HepG2 (cell line): ENCODE measurements around the gene SYNPO. TPM values are rescaled to one million over a fixed set of nuclear protein-coding genes. Genes with fewer than 3 reads are reported as not detected.

ENCODE experiments used
- AHR ChIP-seq: IDR thresholded peaks from 2 replicates; pipeline ENCODE4 v1.6.1; 2018; ENCODE audit warnings: missing genetic modification reagents, missing compliant biosample characterization
- ARID5B ChIP-seq: IDR thresholded peaks from 2 replicates; pipeline ENCODE4 v1.4.0; 2020; ENCODE audit warnings: mild to moderate bottlenecking, missing genetic modification reagents
- ATF5 ChIP-seq: sonication (generic); formaldehyde crosslinking; IDR thresholded peaks from 2 replicates; pipeline ENCODE4 v1.4.0; 2020; ENCODE audit warnings: mild to moderate bottlenecking, low read depth, missing genetic modification reagents
- CBX2 ChIP-seq, 2 experiments: fragments of 200-600 bp in 1 of 2; sonication (generic); formaldehyde crosslinking in 1 of 2; IDR thresholded peaks; 2 replicates each; pipeline versions ENCODE4 v1.7.0 to v1.8.1; 2018 to 2022; ENCODE audit warnings: low read depth in 2 of 2, low read length in 1 of 2, mild to moderate bottlenecking in 1 of 2, missing genetic modification reagents in 1 of 2
- FOXK1 ChIP-seq: sonication (generic); formaldehyde crosslinking; IDR thresholded peaks from 2 replicates; pipeline ENCODE4 v1.4.0; 2020; ENCODE audit warnings: low read depth, missing genetic modification reagents, borderline replicate concordance
- FOXK2 ChIP-seq: fragments of 450-650 bp; IDR thresholded peaks from 2 replicates; pipeline ENCODE4 v1.6.1; 2016
- HOXD1 ChIP-seq: sonication (generic); formaldehyde crosslinking; IDR thresholded peaks from 2 replicates; pipeline ENCODE4 v1.5.0; 2020; ENCODE audit warnings: missing genetic modification reagents
- MED8 ChIP-seq: sonication (generic); formaldehyde crosslinking; IDR thresholded peaks from 2 replicates; pipeline ENCODE4 v1.8.1; 2023; ENCODE audit warnings: mild to moderate bottlenecking, missing genetic modification reagents; ENCODE audit not compliant: insufficient replicate concordance
- NR2F2 ChIP-seq: IDR thresholded peaks from 2 replicates; pipeline ENCODE4 v1.6.1; 2012; ENCODE audit warnings: low read depth, inconsistent platforms, borderline replicate concordance
- REXO4 ChIP-seq: sonication (generic); formaldehyde crosslinking; IDR thresholded peaks from 2 replicates; pipeline ENCODE4 v1.8.0; 2022; ENCODE audit warnings: missing genetic modification reagents, mild to moderate bottlenecking, borderline replicate concordance
- RFX5 ChIP-seq: IDR thresholded peaks from 2 replicates; pipeline ENCODE4 v1.6.1; 2011; ENCODE audit warnings: low read depth, low read length, improper control_type of control experiment
- ZGPAT ChIP-seq: IDR thresholded peaks from 2 replicates; pipeline ENCODE4 v1.6.1; 2016; ENCODE audit warnings: mild to moderate bottlenecking
- ZKSCAN1 ChIP-seq: fragments of 150-350 bp; IDR thresholded peaks from 2 replicates; pipeline ENCODE4 v1.6.1; 2014; ENCODE audit warnings: low read length
- ZNF333 ChIP-seq: sonication (generic); formaldehyde crosslinking; IDR thresholded peaks from 2 replicates; pipeline ENCODE4 v1.4.0; 2020; ENCODE audit warnings: mild to moderate bottlenecking, missing genetic modification reagents, borderline replicate concordance
- ZNF430 ChIP-seq: sonication (generic); formaldehyde crosslinking; IDR thresholded peaks from 2 replicates; pipeline ENCODE4 v1.9.0; 2021; ENCODE audit warnings: mild to moderate bottlenecking, missing genetic modification reagents
- ZNF460 ChIP-seq: sonication (generic); formaldehyde crosslinking; IDR thresholded peaks from 2 replicates; pipeline ENCODE4 v1.5.1; 2020; ENCODE audit warnings: missing genetic modification reagents, mild to moderate bottlenecking, borderline replicate concordance
- ZNF574 ChIP-seq: sonication (generic); formaldehyde crosslinking; IDR thresholded peaks from 2 replicates; pipeline ENCODE4 v1.4.0; 2020; ENCODE audit warnings: missing genetic modification reagents
- ZNF580 ChIP-seq: IDR thresholded peaks from 2 replicates; pipeline ENCODE4 v1.6.1; 2016; ENCODE audit warnings: low read depth, borderline replicate concordance
- ZNF7 ChIP-seq: IDR thresholded peaks from 2 replicates; pipeline ENCODE4 v1.6.1; 2016; ENCODE audit warnings: missing biosample characterization, missing genetic modification reagents
- ZSCAN25 ChIP-seq: sonication (generic); formaldehyde crosslinking; IDR thresholded peaks from 2 replicates; pipeline ENCODE4 v1.8.0; 2022; ENCODE audit warnings: mild to moderate bottlenecking, missing genetic modification reagents
- polyA plus RNA-seq, 8 experiments: library from polyadenylated mRNA; depleted of rRNA in 3 of 8; stranded (reverse) in 7 of 8; unstranded in 1 of 8; fragments of >200 nt; fragmentation: Illumina TruSeq in 4 of 8; extraction: Trizol in 4 of 8; gene quantifications; 2 replicates each; pipeline versions ENCODE4 v1.2.1 to v1.2.3, GENCODE V29; 2011 to 2016; ENCODE audit warnings: low read depth in 4 of 8, missing spikeins in 1 of 8, mixed read lengths in 1 of 8; ENCODE audit not compliant: insufficient read depth in 1 of 8
- total RNA-seq, 5 experiments: library from RNA; depleted of rRNA; stranded (reverse); fragments of >200 nt; fragmentation: Illumina TruSeq; extraction: Trizol; gene quantifications; 2 replicates each; pipeline ENCODE4 v1.2.3, GENCODE V29; 2016; ENCODE audit warnings: low read depth in 1 of 5

SYNPO gene
- total and polyA plus RNA-seq, 2 of the 13 experiments (the other 11 are each of a cell fraction or from before 2014, with no cell fraction given), result 0.09 to 0.30 TPM

- TF ChIP-seq ZGPAT (CRISPR knock-in tag) (peak; percentile 90), ZNF430 (peak; percentile 69), HOXD1 (peak; percentile 8; the same call in 1 of the 2 replicates), ZKSCAN1 (no peak), NR2F2 (no peak), RFX5 (no peak), AHR (CRISPR knock-in tag) (peak; percentile 84; the same call in 1 of the 2 replicates), ZNF574 (CRISPR knock-in tag) (peak; percentile 99), ZNF580 (CRISPR knock-in tag) (peak; percentile 67; the same call in 1 of the 2 replicates), FOXK2 (0 out of 2 replicates have a peak, but pooled peaks have one; percentile 14), ZNF460 (CRISPR knock-in tag) (no peak; the same call in 1 of the 2 replicates), FOXK1 (CRISPR knock-in tag) (peak; percentile 94), ZNF333 (CRISPR knock-in tag) (peak; percentile 95; the same call in 1 of the 2 replicates), ZSCAN25 (CRISPR knock-in tag) (no peak), ZNF7 (CRISPR knock-in tag) (no peak), CBX2 (IDR thresholded peaks at IDR 0.05; ENCODE audit: low read depth, low read length) (no peak), CBX2 (CRISPR knock-in tag; IDR thresholded peaks at IDR 0.05; ENCODE audit: low read depth) (no peak; the same call in 1 of the 2 replicates), ATF5 (CRISPR knock-in tag) (no peak), MED8 (no peak), REXO4 (CRISPR knock-in tag) (no peak), ARID5B (CRISPR knock-in tag) (0 out of 2 replicates have a peak, but pooled peaks have one; percentile 42)
Observed at GRCh38 chr5:150700594-150701377, 60.3 kb downstream of the SYNPO start, which contains the start of gene RBM22 (continued).
